ENCODE data around the gene ANO2. TPM values are rescaled to one million over a fixed set of nuclear protein-coding genes. Genes with fewer than 3 reads are reported as not detected.
"Not testable (repeated sequence)": the region's sequence is repeated elsewhere in the genome, so short reads cannot be mapped to it uniquely, and the experiment has no call there.

The ANO2 gene
- total RNA-seq, 1 experiment from 2014 or later = not detected

DNA sequence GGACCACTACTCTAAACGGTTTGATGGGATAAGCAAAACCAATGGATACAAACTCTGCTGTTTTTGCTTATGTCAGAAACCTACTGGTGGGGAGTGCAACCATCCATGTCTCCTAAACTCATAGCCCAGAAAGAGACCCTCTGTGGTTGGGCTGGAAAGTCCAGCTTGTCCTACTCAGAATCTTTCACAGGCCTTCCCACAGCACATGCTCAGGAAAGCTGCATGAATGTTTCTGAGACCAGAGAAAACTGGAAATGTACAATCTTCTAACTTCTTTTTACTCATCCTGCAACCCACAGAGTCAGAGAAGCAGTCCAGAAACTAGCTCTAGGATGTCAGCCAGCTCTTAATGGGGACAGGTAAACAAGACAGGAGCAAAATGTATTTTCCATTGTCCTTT is 73.3 kb downstream of the ANO2 start:
- in situ Hi-C loops (cut with HindIII; ENCODE audit: low pct_unique_long_range_greater_than_20kb, low sequenced_read_pairs) = no loop called here
- DNase-seq (ENCODE audit: low read depth) = no peak

DNA sequence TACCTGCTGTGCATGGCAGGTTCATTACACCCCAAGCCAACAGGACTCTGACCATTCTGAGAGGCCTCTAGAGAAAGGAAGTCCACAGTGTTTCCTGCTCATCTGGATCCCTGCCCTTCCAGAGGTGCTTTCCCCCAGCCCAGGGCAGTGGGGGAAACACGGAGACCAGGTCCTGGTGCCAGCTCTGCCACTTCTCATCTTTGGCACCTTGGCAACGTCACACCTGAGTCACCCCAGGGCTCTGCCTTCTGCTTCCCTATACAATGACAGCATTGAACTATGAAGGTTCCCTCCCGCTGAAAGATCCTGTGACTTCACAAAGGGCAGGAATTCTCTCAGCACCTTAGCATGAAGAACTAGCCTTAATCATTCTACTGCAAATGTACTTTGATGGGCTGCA is 74.9 kb downstream of the ANO2 start:
- in situ Hi-C loops (cut with HindIII; ENCODE audit: low pct_unique_long_range_greater_than_20kb, low sequenced_read_pairs) = no loop called here
- DNase-seq (ENCODE audit: low read depth) = no peak

DNA sequence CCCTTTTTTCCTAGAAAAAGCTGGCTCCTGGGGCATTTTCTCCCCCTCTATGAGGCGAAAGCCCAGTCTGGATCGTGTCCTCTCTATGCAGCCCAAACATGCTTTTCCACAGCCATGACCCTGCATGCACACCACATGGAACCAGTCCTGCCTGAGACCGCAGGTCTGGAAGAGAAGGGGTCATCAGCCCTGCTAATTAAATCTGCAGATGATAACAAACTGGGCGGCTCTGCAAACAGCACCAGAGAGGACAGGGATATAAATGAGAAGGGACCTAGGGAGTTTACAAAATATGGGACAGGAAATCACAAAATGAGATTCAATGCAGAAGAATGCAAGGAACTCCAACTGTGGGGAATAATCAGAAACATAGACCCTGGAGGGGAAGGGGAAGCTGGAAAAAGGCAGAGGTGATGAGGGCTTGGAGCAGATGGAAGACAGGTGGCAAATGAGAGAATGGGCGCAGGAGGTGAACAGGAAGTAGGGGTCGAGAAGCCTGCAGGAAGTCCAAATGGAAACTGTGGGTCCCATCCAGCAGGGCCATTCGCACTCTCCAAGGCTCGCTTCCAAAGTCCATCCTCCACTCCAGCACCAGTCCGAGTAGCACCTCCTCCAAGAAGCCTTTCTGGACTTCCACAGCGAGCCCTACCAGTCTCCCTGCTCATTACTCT is 76.3 kb downstream of the ANO2 start:
- in situ Hi-C loops (cut with HindIII; ENCODE audit: low pct_unique_long_range_greater_than_20kb, low sequenced_read_pairs) = no loop called here
- DNase-seq (ENCODE audit: low read depth) = no peak

DNA sequence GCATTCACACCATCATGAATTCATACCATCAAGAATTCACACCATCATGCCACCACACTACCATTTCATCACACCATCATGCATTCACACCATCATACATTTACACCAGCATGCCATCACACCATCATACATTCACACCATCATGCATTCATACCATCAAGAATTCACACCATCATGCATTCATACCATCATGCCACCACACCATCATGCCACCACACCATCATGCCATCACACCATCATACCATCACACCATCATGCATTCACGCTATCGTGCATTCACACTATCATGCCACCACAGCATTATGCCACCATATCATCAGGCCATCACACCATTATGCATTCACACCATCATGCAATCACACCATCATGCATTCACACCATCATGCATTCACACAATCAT is 79.7 kb downstream of the ANO2 start:
- no peak for DNase-seq (ENCODE audit: low read depth)
- in situ Hi-C loops (cut with HindIII; ENCODE audit: low pct_unique_long_range_greater_than_20kb, low sequenced_read_pairs) = no loop called here

DNA sequence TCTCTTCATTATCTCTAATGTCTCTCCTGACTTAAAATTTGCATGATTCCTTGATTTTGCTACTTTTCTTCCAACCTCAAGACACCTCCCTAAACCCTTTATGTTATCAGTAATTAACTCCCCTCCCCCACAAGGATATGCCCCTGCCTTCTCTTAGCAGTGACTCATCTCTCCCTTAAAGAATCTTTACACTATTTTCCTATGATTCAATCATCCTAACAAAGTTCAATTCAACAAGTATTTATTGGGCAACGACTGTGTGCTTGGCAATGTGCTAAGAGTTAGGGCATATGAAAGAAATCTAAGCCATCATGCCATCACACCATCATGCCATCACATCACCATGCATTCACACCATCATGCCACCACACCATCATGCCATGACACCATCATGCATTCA is 80.1 kb downstream of the ANO2 start:
- in situ Hi-C loops (cut with HindIII; ENCODE audit: low pct_unique_long_range_greater_than_20kb, low sequenced_read_pairs) = no loop called here
- no peak for DNase-seq (ENCODE audit: low read depth)

DNA sequence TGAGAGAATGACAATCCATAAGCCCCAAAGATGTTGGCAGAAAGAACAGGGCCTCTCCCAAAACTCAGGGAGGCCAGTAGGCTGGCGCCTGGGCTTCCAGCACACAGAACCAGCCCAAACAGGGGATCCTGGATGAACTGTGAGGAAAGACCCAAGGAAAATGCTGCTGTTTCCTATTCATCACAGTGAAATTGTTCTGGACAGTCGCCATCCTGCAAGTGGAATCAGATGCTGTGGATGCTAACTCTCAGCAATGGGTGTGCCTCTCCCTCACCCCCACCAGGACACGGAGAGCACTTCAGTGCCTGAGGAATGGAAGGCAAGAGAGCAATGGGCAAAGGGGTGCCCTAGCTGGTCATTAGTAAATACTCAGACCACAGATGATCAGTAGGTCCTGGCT is 80.8 kb downstream of the ANO2 start:
- no peak for DNase-seq (ENCODE audit: low read depth)
- in situ Hi-C loops (cut with HindIII; ENCODE audit: low pct_unique_long_range_greater_than_20kb, low sequenced_read_pairs) = no loop called here

DNA sequence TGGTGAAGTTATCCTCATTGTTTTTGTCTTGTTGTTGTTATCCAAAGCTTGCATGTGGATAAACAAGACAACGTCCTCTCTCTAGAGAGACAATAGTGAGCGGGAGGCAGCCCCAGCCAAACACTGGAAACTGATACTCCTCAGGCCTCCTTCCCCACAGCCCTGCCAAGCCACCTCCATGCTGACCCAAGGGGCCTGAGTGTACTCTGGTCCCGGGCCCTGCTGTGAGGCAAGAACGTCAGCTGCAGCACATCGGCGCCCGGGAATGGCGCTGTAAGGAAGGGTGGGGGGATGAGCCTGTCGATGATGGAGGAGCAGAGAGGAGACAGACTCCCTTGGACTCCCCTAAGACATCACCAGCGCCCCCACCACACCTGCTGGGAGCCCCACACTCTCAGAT is 83.6 kb downstream of the ANO2 start:
- DNase-seq (ENCODE audit: low read depth) = no peak
- in situ Hi-C loops (cut with HindIII; ENCODE audit: low pct_unique_long_range_greater_than_20kb, low sequenced_read_pairs) = no loop called here

DNA sequence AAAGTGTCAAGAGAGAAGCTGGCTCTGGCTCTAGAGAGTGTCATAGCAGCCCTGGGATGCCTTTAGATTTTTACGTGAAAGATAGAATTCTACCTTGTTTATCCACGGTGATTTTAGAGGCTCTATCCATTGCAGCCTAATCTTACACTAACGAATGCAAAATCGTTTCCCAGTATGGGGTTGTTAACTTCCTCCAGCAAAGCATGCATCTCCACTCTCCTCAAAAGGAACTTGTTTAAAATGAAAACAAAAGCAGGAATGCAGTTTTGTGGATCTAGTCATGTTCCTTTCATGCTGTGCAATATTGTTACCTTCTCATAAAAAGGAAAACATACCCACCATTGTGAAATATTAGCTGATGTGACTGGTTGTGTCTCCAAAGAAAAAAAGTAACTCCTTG is 88.4 kb downstream of the ANO2 start:
- DNase-seq (ENCODE audit: low read depth) = no peak
- in situ Hi-C loops (cut with HindIII; ENCODE audit: low pct_unique_long_range_greater_than_20kb, low sequenced_read_pairs) = no loop called here

DNA sequence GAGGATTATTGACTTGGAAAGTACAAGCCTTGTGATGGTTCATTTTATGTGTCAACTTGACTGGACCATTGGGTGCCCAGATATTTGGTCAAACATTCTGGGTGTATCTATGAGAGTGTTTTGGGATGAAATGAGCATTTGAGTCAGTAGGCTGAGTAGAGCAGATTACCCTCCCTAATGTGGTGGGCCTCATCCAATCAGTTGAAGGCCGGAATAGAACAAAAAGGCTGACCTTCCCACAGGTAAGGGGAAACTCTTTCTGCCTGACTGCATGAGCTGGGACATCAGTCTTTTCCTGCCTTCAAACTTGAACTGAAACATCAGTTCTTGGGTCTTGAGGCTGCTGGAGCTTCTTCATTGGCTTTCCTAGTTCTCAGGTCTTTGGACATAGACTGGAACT is 98.1 kb downstream of the ANO2 start:
- in situ Hi-C loops (cut with HindIII; ENCODE audit: low pct_unique_long_range_greater_than_20kb, low sequenced_read_pairs) = no loop called here
- no peak for DNase-seq (ENCODE audit: low read depth)

DNA sequence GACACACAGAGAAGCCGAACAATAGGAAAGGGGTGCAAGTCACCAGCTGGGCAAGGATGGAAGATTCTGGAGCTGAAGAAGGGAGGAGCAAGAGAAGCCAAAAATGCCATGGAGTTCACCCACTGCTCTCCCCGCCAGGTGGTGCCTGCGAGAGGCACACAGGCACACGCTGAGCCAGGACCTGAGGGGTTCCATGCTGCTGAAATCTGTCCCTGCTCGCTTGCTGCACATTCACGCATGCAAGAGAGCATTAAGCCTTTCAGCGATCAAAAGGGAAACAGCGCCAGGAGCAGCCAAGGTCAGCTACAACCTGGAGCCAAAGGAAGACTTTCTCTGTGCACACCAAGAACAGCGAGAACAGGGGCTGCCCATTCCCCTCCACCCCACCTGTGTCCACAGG is 104.1 kb downstream of the ANO2 start:
- no peak for DNase-seq (ENCODE audit: low read depth)
- in situ Hi-C loops (cut with HindIII; ENCODE audit: low pct_unique_long_range_greater_than_20kb, low sequenced_read_pairs) = no loop called here

DNA sequence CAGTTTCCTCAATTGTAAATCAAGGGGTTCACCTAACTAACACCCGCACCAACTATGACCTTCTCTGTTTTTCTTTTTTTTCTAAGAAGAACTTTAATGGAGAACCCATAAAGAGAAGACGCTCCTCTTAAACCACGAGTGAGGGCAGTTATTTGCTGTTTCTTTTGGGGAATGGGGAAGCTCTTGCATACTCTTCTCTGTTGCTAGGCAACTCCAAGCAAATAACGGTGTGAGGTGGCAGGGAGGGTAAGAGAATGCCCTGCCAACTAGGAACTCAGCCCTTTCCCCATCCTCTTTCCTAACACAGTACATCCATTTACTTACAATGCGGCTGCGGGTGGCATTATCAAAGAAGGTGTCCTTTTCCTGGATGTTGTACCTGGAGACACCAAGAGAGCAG is 114.9 kb downstream of the ANO2 start:
- DNase-seq (ENCODE audit: low read depth) = no peak
- in situ Hi-C loops (cut with HindIII; ENCODE audit: low pct_unique_long_range_greater_than_20kb, low sequenced_read_pairs) = no loop called here

DNA sequence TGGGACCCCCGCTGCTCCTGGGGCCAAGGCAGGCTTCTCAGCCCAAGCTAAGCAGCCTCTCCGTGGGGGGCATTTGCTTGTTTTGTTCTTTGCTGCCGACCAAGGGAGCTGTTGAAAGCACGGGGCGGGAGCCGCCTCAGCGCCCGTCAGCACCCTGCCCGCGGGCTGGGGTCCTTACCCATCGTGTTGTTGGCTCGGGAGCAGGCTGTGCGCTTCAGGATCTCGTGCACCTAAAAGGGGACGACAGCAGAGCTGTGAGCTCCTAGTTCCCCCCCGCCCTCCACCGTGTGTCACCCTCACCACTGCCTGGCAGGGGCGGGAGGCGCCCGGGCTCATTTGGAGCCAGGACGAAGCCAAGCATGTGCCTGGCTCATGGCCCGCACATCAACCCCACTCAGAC is 117.5 kb downstream of the ANO2 start:
- in situ Hi-C loops (cut with HindIII; ENCODE audit: low pct_unique_long_range_greater_than_20kb, low sequenced_read_pairs) = no loop called here
- no peak for DNase-seq (ENCODE audit: low read depth)

DNA sequence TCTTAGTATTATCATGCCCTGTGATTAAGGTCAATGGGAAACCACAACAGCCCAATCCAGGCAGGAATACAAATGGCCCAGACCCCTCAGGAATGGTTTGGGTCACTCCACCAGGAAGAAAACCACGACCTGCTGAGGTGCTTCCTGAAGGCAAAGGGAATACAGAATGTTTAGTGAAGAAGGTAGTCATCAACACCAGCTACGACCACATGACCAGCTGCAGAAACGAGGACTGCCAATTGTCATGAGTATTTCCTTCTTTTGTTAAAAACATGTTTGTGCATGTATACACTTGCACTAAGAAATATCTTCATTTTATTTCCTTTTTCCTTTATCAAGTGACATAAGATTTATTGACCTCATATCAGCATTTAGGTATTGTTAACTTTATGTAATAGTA is 119.3 kb downstream of the ANO2 start:
- in situ Hi-C loops (cut with HindIII; ENCODE audit: low pct_unique_long_range_greater_than_20kb, low sequenced_read_pairs); DNase-seq (ENCODE audit: low read depth): not testable (repeated sequence)

DNA sequence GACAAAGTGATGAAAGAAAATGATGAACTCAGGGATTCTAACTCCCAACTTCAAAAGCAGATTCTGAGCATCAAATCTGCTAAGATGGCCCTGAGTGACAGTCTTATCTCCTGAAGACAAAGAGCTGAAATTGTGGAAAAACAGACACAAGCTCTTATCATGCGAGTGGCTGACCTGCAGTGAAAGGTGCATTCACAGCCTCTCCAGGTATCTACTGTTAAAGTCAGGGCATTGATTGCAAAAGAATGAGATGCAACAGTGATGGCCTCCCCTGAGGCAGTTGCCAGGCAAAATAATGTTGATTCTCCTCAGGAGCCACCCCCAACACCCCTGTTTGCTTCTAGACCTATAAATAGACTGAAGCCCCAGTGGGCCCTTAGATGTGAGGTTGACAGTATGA is 126.2 kb downstream of the ANO2 start:
- in situ Hi-C loops (cut with HindIII; ENCODE audit: low pct_unique_long_range_greater_than_20kb, low sequenced_read_pairs); DNase-seq (ENCODE audit: low read depth): not testable (repeated sequence)

DNA sequence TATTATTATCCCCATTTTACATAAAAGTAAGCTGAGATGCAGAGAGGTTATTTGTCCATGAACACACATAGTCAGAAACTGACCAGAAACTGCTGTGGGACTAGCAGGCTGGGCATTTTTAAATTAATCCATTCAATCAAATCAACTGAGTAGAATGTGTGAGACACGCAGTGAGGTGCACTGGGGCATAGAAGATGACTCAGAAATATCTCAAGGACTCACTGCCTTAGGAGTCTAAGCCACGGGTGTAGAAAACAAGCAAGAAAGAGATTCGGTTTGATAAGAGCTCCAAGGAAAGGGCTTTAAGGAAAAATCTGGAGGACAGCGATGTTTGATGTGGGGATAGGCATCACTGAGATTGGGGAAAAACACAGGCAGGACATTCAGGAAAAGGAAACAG is 127.8 kb downstream of the ANO2 start:
- in situ Hi-C loops (cut with HindIII; ENCODE audit: low pct_unique_long_range_greater_than_20kb, low sequenced_read_pairs) = no loop called here
- DNase-seq (ENCODE audit: low read depth) = peak; percentile 37

DNA sequence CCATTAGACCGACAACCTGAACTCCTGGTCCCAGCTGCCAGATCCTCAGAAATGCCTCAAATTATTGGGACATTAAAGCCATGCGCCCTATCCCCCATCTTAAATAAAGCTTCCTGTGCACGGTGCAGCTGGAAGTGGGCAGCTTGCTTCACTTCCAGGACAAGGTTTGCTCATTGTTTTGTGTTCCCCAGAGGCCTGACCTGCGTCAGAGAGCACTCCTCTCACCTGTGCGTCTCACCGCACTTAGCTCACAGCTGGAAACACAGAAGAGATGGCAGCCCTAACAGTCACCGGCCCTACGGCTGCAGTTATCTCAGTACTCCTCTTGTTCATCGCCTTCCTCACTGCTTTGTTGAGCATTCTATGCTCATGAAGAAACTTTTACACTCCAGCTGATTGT is 135.5 kb downstream of the ANO2 start:
- in situ Hi-C loops (cut with HindIII; ENCODE audit: low pct_unique_long_range_greater_than_20kb, low sequenced_read_pairs) = no loop called here
- no peak for DNase-seq (ENCODE audit: low read depth)

DNA sequence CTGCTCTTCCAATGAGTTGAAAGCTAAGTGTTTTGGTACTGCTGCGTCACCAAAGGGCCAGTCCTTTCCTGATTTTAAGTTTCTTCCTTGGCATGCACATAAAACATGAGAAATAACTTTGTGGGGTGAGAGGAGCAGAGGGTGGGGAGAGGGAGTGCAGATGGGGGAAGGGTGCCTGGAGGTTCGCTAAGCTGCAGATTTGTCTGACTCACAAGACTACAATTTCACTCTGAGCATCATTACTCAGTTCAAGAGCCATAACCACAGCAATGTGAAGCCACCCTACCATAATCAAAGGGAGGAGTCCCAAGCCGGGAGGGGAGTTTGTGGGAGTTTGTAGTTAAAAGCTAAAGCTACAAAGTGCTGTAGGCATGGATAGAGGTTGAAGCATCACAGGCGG is 136.1 kb downstream of the ANO2 start:
- in situ Hi-C loops (cut with HindIII; ENCODE audit: low pct_unique_long_range_greater_than_20kb, low sequenced_read_pairs) = no loop called here
- DNase-seq (ENCODE audit: low read depth) = peak; percentile 86

DNA sequence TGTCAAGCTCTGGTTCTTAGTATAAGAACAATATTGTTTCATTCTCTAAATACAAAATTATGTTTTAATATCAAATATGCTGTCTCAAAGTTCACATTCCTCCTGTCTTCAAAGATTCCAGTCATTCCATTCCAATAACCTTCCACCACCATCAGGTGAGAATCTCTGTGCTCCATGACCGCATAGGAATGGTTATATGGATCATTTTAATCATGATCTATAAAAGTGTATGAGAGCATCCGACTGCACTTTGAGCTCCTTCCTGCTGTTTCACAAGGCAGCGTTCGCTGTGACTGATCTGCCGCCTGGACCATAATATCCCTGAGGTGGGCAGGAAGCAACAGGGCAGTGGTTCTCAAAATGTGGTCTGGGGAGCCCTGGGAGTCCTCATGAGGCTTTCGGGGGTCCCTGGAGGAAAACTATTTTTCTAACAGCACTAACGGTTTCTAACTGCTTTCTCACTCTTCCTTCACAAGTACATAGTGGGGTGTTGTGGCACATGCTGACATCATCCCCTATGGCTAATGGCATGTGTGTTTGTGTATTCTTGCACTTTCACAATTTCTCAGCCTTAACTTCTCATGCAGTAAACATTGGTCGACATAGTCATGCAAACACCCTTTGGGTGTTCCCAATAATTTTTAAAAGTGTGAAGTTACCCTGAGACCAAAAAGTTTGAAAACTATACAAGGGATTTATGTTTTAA is 137.4 kb downstream of the ANO2 start:
- DNase-seq (ENCODE audit: low read depth) = no peak
- in situ Hi-C loops (cut with HindIII; ENCODE audit: low pct_unique_long_range_greater_than_20kb, low sequenced_read_pairs) = no loop called here

DNA sequence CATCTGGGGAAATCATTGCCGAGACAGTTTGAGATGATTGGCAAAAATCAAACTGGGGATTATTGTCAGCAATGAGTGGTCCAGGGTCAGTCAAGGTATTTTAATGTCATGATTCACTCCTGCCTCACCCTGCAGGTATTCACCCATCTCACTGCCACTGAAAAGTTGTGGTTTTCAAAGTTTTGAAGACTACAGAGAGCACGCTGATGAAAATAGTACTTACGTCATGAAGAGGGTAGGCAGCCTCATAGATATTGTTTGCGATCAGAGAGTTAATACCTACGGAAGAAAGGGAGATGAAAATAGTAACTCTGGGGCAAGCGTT is 138.0 kb downstream of the ANO2 start:
- DNase-seq (ENCODE audit: low read depth) = peak; percentile 67
- in situ Hi-C loops (cut with HindIII; ENCODE audit: low pct_unique_long_range_greater_than_20kb, low sequenced_read_pairs) = no loop called here

DNA sequence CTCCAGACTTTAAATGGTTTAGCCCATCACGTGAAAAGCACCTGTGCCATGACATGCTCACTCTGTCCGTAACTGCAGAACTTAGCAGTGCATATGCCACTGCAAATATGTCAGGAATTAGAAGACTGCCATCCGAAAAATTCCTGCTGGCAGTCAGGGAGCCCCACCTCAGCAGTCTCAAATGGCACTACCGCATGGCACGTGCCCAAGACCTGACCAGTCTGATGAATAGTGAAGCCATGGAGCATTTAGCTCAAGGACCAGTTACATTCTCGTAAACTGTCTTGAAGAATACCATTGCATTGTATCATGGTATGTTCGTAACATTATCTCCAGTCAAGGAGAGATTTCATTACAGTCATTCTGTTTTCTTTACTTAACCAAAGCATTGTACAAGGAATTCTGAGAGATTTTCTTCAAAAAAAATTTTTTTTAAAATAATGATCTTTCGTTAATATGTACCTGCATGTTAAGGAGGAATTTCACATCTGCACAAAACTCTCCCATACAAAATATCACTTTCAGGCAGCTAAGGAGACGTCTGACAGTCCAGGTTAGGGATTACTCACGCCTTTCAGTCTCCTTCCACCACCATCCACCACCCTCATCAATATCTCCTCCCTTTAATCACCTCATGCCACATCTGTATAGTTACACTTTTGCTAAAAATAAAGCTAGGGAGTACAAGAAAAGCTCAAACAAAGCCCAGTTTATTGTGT is 138.5 kb downstream of the ANO2 start:
- DNase-seq (ENCODE audit: low read depth) = peak; percentile 66
- in situ Hi-C loops (cut with HindIII; ENCODE audit: low pct_unique_long_range_greater_than_20kb, low sequenced_read_pairs) = no loop called here

All from Caki2 (cell line).